BJ (cell line): ENCODE data around the gene TARM1. TPM values are rescaled to one million over a fixed set of nuclear protein-coding genes. Genes with fewer than 3 reads are reported as not detected.
"Not testable (repeated sequence)": the region's sequence is repeated elsewhere in the genome, so short reads cannot be mapped to it uniquely, and the experiment has no call there.

ENCODE experiments used
- CTCF ChIA-PET: fragments of 350-600 bp; formaldehyde crosslinking; extraction: SDS; loops from one replicate; lab custom pipeline; 2021; ENCODE audit warnings: antibody characterized with exemption, inconsistent platforms; lab: Yijun Ruan, JAX
- POLR2A ChIA-PET: fragments of 300-600 bp; sonication (Branson Sonifier 250); formaldehyde crosslinking; extraction: SDS; loops from one replicate; lab custom pipeline; 2021; ENCODE audit warnings: antibody characterized with exemption; lab: Charles Lee
- DNase-seq: peaks from one replicate; pipeline ENCODE4 v3.0.0-alpha.2; 2011; ENCODE audit warnings: low read depth
- H3K27me3 ChIP-seq: 2 replicates; pipeline ENCODE4 v1.6.0; 2011; ENCODE audit warnings: low read length; ENCODE audit not compliant: control insufficient read depth, insufficient read depth
- H3K36me3 ChIP-seq: 2 replicates; pipeline ENCODE4 v1.5.1; 2011; ENCODE audit warnings: low read length; ENCODE audit not compliant: control insufficient read depth, insufficient read depth
- H3K4me3 ChIP-seq: 2 replicates; pipeline ENCODE4 v1.5.1; 2011; ENCODE audit warnings: low read depth, mild to moderate bottlenecking, control low read depth, low read length
- CTCF ChIP-seq: IDR thresholded peaks from 2 replicates; pipeline ENCODE4 v1.5.1; 2011; ENCODE audit warnings: low read depth, mild to moderate bottlenecking, control low read depth, inconsistent platforms, low read length, moderate library complexity; ENCODE audit not compliant: insufficient read depth
- polyA plus RNA-seq: library from polyadenylated mRNA; depleted of rRNA; stranded (reverse); fragments of >200 nt; gene quantifications from 2 replicates; pipeline ENCODE4 v1.2.3, GENCODE V29; 2011

The TARM1 gene
- polyA plus RNA-seq, 1 experiment: not detected

GRCh38 chr19:54041969-54042606 lies 39.1 kb downstream of the TARM1 start:
- Histone ChIP-seq H3K36me3 (no peaks in the 10 kb centered on the region), H3K4me3 (no peak overlapping the region), H3K27me3 (no peaks in the 10 kb centered on the region)
- no peak for TF ChIP-seq CTCF
- CTCF ChIA-PET: interaction anchor here (1.1 to 2.4 kb wide), 5 partner anchors 12 to 249 kb away, joined by 3 to 13 read pairs (median 3); no protein-coding TSS in a partner anchor
- POLR2A ChIA-PET: no interaction called here
- no peak for DNase-seq

GRCh38 chr19:54040003-54040402 lies 41.2 kb downstream of the TARM1 start:
- H3K4me3 ChIP-seq: no peak overlapping the region
- POLR2A ChIA-PET: no interaction called here
- H3K27me3 ChIP-seq: no peaks in the 10 kb centered on the region
- H3K36me3 ChIP-seq: no peaks in the 10 kb centered on the region
- DNase-seq: no peak
- CTCF ChIA-PET: interaction anchor here (0.8 to 4.4 kb wide), 3 partner anchors 9 to 16 kb away, joined by 3 to 20 read pairs (median 17); no protein-coding TSS in a partner anchor
- TF ChIP-seq CTCF: no peak

- POLR2A ChIA-PET, DNase-seq, H3K27me3 ChIP-seq, H3K4me3 ChIP-seq, H3K36me3 ChIP-seq: not testable (repeated sequence)
- CTCF ChIA-PET: interaction anchor here (1.0 to 2.7 kb wide), 3 partner anchors 12 to 244 kb away, joined by 4 to 28 read pairs (median 5); no protein-coding TSS in a partner anchor
Observed at GRCh38 chr19:54036542-54036941, 44.6 kb downstream of the TARM1 start.

GRCh38 chr19:54035215-54036178 lies 45.7 kb downstream of the TARM1 start:
- H3K4me3 ChIP-seq: no peak overlapping the region
- no peaks in the 10 kb centered on the region for H3K27me3 ChIP-seq
- DNase-seq: peak; percentile 78
- POLR2A ChIA-PET: interaction anchor here (0.6 to 1.0 kb wide), 2 partner anchors 60 to 252 kb away, joined by 3 read pairs; no protein-coding TSS in a partner anchor
- no peaks in the 10 kb centered on the region for H3K36me3 ChIP-seq
- TF ChIP-seq CTCF: no peak
- CTCF ChIA-PET: interaction anchor here (1.0 to 2.7 kb wide), 7 partner anchors 11 to 243 kb away, joined by 4 to 28 read pairs (median 4); no protein-coding TSS in a partner anchor

- peak; percentile 70 for TF ChIP-seq CTCF
- POLR2A ChIA-PET: interaction anchor here (0.6 kb wide), 1 partner anchor 10 kb away, joined by 4 read pairs; no protein-coding TSS in a partner anchor
- Histone ChIP-seq H3K36me3 (no peaks in the 10 kb centered on the region), H3K27me3 (no peaks in the 10 kb centered on the region; the same call in 1 of the 2 replicates), H3K4me3 (peak overlapping the region; percentile 9; the same call in 1 of the 2 replicates)
- CTCF ChIA-PET: interaction anchor here (0.9 to 2.3 kb wide), 17 partner anchors 8 to 259 kb away, joined by 3 to 13 read pairs (median 4); partner anchors contain the start of gene PRKCG
- no peak for DNase-seq
Observed at GRCh38 chr19:54030895-54031586, 50.1 kb downstream of the TARM1 start.
